NCI-H2196 (cell line): ENCODE measurements around the gene SYNJ2BP.

Experiments used
- DNase-seq: peaks from one replicate; lab custom pipeline; 2025; ENCODE audit not compliant: unreplicated experiment; lab: John Stamatoyannopoulos, UW

Gene SYNJ2BP

GRCh38 chr14:70392676-70393075, 24.2 kb downstream of the SYNJ2BP start:
- DNase-seq: no peak

GRCh38 chr14:70391493-70392391, 25.1 kb downstream of the SYNJ2BP start:
- no peak for DNase-seq

GRCh38 chr14:70382536-70382935, 34.4 kb downstream of the SYNJ2BP start:
- no peak for DNase-seq

- no peak for DNase-seq
Observed at GRCh38 chr14:70380824-70381223, 36.1 kb downstream of the SYNJ2BP start.

GRCh38 chr14:70378696-70379095, 38.2 kb downstream of the SYNJ2BP start:
- no peak for DNase-seq
